ENCODE measurements around the gene JUNB. TPM values are rescaled to one million over a fixed set of nuclear protein-coding genes. Genes with fewer than 3 reads are reported as not detected.
A peak's percentile ranks its signal among the peaks of the same experiment; 100 is the strongest.

JUNB gene
- total RNA-seq, 1 donor from 2014 or later: 101 TPM

DNA sequence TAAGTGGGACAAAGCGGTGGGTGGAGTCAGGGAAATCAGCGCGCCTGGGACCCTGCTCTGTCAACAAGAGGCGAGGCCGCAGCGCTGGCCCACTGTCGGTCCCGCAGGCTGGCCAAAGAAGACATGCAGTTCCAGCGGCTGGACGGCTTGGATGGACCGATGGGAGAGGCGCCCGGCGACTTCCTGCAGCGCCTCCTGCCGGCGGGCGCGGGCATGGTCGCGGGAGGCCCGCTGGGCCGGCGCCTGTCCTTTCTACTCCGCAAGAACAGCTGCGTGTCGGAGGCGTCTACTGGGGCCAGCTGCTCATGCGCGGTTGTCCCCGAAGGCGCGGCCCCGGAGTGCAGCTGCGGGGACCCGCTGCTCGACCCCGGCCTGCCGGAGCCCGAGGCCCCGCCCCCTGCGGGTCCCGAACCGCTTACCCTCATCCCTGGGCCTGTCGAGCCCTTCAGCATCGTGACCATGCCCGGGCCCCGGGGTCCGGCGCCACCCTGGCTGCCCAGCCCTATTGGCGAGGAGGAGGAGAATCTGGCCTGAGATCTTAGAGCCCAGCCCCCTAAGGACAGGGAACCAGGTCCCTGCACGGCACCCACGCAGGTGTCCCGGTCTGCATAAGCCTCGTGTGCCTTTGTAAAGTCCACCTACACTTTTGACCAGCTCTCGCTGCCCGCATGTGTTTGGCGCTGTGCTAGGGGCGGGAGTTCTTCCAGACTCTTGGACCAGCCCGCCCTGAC lies 33.6 kb upstream of the JUNB start:
- no peaks in the 10 kb centered on the region for H3K4me1 ChIP-seq (ENCODE audit: insufficient read depth, low read length)
- H3K9me3 Mint-ChIP-seq (ENCODE audit: unreplicated experiment): no peaks in the 10 kb centered on the region
- no peaks in the 10 kb centered on the region for H3K79me2 ChIP-seq (ENCODE audit: insufficient read depth, low read length)
- DNase-seq (ENCODE audit: low read depth): peak; percentile 34
- no peaks in the 10 kb centered on the region for H3K9me3 ChIP-seq (ENCODE audit: insufficient read depth, low read depth, low read length)
- H3K9ac ChIP-seq (ENCODE audit: low read length): peak overlapping the region; percentile 5
- H3K4me1 Mint-ChIP-seq (ENCODE audit: low read depth, unreplicated experiment): no peaks in the 10 kb centered on the region
- H3K36me3 ChIP-seq (ENCODE audit: insufficient read depth, low read length): no peaks in the 10 kb centered on the region
- no peaks in the 10 kb centered on the region for H3K27me3 ChIP-seq (ENCODE audit: insufficient read depth, low read length)
- peak overlapping the region; percentile 42 for H3K4me3 ChIP-seq (ENCODE audit: insufficient read depth, low read depth, low read length)
- peak overlapping the region; percentile 80 for H3K4me2 ChIP-seq (ENCODE audit: low read length)
- H3K27me3 Mint-ChIP-seq (ENCODE audit: low read depth, unreplicated experiment): peaks cover 12% of the 10 kb centered on the region
- no peaks in the 10 kb centered on the region for H4K20me1 ChIP-seq (ENCODE audit: insufficient read depth, low read length)
- H3K27ac Mint-ChIP-seq (ENCODE audit: unreplicated experiment): peak overlapping the region; percentile 47
- H2AFZ ChIP-seq (ENCODE audit: low read depth, low read length): peak overlapping the region; percentile 81
- H3K4me3 Mint-ChIP-seq (ENCODE audit: unreplicated experiment): peak overlapping the region; percentile 16
- no peaks in the 10 kb centered on the region for H3K36me3 Mint-ChIP-seq (ENCODE audit: low read depth, unreplicated experiment)
- TF ChIP-seq EZH2 (IDR thresholded peaks at IDR 0.05; ENCODE audit: insufficient read depth, low read length): no peak
- TF ChIP-seq, protein P1, sequence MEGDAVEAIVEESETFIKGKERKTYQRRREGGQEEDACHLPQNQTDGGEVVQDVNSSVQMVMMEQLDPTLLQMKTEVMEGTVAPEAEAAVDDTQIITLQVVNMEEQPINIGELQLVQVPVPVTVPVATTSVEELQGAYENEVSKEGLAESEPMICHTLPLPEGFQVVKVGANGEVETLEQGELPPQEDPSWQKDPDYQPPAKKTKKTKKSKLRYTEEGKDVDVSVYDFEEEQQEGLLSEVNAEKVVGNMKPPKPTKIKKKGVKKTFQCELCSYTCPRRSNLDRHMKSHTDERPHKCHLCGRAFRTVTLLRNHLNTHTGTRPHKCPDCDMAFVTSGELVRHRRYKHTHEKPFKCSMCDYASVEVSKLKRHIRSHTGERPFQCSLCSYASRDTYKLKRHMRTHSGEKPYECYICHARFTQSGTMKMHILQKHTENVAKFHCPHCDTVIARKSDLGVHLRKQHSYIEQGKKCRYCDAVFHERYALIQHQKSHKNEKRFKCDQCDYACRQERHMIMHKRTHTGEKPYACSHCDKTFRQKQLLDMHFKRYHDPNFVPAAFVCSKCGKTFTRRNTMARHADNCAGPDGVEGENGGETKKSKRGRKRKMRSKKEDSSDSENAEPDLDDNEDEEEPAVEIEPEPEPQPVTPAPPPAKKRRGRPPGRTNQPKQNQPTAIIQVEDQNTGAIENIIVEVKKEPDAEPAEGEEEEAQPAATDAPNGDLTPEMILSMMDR (IDR thresholded peaks at IDR 0.05; ENCODE audit: insufficient read depth, low read depth, low read length): peak; percentile 59
- no peak overlapping the region for H3K27ac ChIP-seq (ENCODE audit: low read depth, low read length)
- no peak for FAIRE-seq

DNA sequence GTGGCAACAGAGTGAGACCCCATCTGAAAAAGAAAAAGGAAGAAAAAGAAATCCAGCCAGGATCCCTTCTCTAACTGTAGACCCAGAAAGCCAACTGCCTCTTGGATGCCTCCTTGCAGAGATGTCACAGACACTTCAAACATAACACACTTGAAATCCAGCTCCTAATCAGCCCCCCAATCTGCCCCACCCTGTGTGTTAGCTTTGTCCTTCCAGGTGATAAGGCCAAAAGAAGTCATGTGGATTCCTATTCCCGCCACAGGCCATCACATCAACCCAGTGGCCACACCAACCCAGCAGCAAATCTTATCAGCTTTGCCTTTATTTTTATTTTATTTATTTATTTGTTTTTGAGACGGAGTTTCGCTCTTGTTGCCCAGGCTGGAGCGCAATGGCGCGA lies 31.6 kb upstream of the JUNB start:
- Histone ChIP-seq H2AFZ (ENCODE audit: low read depth, low read length) (no peak overlapping the region), H3K9me3 (ENCODE audit: insufficient read depth, low read depth, low read length) (no peaks in the 10 kb centered on the region), H3K36me3 (ENCODE audit: insufficient read depth, low read length) (no peaks in the 10 kb centered on the region), H3K79me2 (ENCODE audit: insufficient read depth, low read length) (no peaks in the 10 kb centered on the region), H3K4me2 (ENCODE audit: low read length) (no peak overlapping the region), H3K4me1 (ENCODE audit: insufficient read depth, low read length) (no peaks in the 10 kb centered on the region), H3K4me3 (ENCODE audit: insufficient read depth, low read depth, low read length) (no peak overlapping the region), H3K27me3 (ENCODE audit: insufficient read depth, low read length) (no peaks in the 10 kb centered on the region), H3K27ac (ENCODE audit: low read depth, low read length) (no peak overlapping the region), H3K9ac (ENCODE audit: low read length) (no peak overlapping the region), H4K20me1 (ENCODE audit: insufficient read depth, low read length) (no peaks in the 10 kb centered on the region)
- no peak overlapping the region for H3K27ac Mint-ChIP-seq (ENCODE audit: unreplicated experiment)
- H3K9me3 Mint-ChIP-seq (ENCODE audit: unreplicated experiment): no peaks in the 10 kb centered on the region
- FAIRE-seq (no peak), DNase-seq (ENCODE audit: low read depth) (no peak)
- H3K36me3 Mint-ChIP-seq (ENCODE audit: low read depth, unreplicated experiment): peaks cover 10% of the 10 kb centered on the region
- H3K4me3 Mint-ChIP-seq (ENCODE audit: unreplicated experiment): no peak overlapping the region
- TF ChIP-seq, protein P1 (IDR thresholded peaks at IDR 0.05; ENCODE audit: insufficient read depth, low read depth, low read length): no peak
- peaks cover 5% of the 10 kb centered on the region for H3K27me3 Mint-ChIP-seq (ENCODE audit: low read depth, unreplicated experiment)
- no peaks in the 10 kb centered on the region for H3K4me1 Mint-ChIP-seq (ENCODE audit: low read depth, unreplicated experiment)

DNA sequence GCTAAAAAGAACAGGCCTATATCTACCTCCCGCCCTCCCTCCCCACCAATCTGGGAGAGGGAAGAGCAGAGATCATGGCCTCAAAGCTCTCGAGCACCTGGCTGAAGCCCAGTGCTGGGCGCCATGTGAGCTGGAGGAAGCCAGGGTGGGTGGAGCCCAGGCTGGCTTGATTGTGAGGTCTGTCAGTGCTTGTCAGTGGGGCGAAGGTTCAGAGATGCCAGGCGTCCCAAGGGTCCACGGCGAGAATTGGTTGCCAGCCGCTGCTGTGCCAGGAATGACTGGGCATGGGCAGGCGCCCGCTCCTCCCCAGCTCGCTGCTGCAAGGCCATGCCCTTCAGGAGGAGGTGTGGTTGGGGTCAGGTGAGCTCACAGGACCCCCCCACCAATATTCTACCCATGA lies 28.2 kb upstream of the JUNB start:
- Histone ChIP-seq H4K20me1 (ENCODE audit: insufficient read depth, low read length) (no peaks in the 10 kb centered on the region), H3K9me3 (ENCODE audit: insufficient read depth, low read depth, low read length) (no peaks in the 10 kb centered on the region), H3K4me2 (ENCODE audit: low read length) (no peak overlapping the region), H3K27ac (ENCODE audit: low read depth, low read length) (no peak overlapping the region), H3K4me1 (ENCODE audit: insufficient read depth, low read length) (no peaks in the 10 kb centered on the region), H3K4me3 (ENCODE audit: insufficient read depth, low read depth, low read length) (no peak overlapping the region), H3K9ac (ENCODE audit: low read length) (no peak overlapping the region), H3K27me3 (ENCODE audit: insufficient read depth, low read length) (no peaks in the 10 kb centered on the region), H2AFZ (ENCODE audit: low read depth, low read length) (no peak overlapping the region), H3K79me2 (ENCODE audit: insufficient read depth, low read length) (no peaks in the 10 kb centered on the region), H3K36me3 (ENCODE audit: insufficient read depth, low read length) (no peaks in the 10 kb centered on the region)
- no peak for TF ChIP-seq EZH2 (IDR thresholded peaks at IDR 0.05; ENCODE audit: insufficient read depth, low read length)
- TF ChIP-seq, protein P1 (IDR thresholded peaks at IDR 0.05; ENCODE audit: insufficient read depth, low read depth, low read length): no peak
- Mint-ChIP-seq H3K27me3 (ENCODE audit: low read depth, unreplicated experiment) (no peaks in the 10 kb centered on the region), H3K4me3 (ENCODE audit: unreplicated experiment) (no peak overlapping the region), H3K27ac (ENCODE audit: unreplicated experiment) (no peak overlapping the region), H3K9me3 (ENCODE audit: unreplicated experiment) (no peaks in the 10 kb centered on the region), H3K36me3 (ENCODE audit: low read depth, unreplicated experiment) (peaks cover 22% of the 10 kb centered on the region), H3K4me1 (ENCODE audit: low read depth, unreplicated experiment) (no peaks in the 10 kb centered on the region)
- DNase-seq (ENCODE audit: low read depth): no peak
- FAIRE-seq: no peak

Data from astrocyte (in vitro differentiated cells and primary cell).